Natural killer cell (primary cell): ENCODE measurements around the gene COL6A2. TPM values are rescaled to one million over a fixed set of nuclear protein-coding genes. Genes with fewer than 3 reads are reported as not detected.

ENCODE experiments used
- ATAC-seq, 3 donors: fragments of 150-1000 bp in 2 of 3; fragments of 200-7000 bp in 1 of 3; cut with Tn5 transposase; 1 replicate in 1 of 3; 2 replicates in 2 of 3; pipeline ENCODE4 v1.10.0; 2021; ENCODE audit warnings: mild to moderate bottlenecking in 2 of 3, moderate library complexity in 2 of 3
- DNase-seq, 2 donors: peaks; one replicate each; pipeline versions ENCODE4 v3.0.0 to v3.0.0-alpha.2; 2013 to 2021; ENCODE audit warnings: mixed read lengths in 1 of 2
- H3K27ac ChIP-seq: one replicate; pipeline ENCODE4 v1.5.1; 2013; ENCODE audit warnings: mild to moderate bottlenecking, low read length
- H3K27me3 ChIP-seq: one replicate; pipeline ENCODE4 v1.6.1; 2013; ENCODE audit warnings: low read length; ENCODE audit not compliant: control insufficient read depth, insufficient read depth
- H3K36me3 ChIP-seq: one replicate; pipeline ENCODE4 v1.6.1; 2013; ENCODE audit warnings: low read length; ENCODE audit not compliant: control insufficient read depth, insufficient read depth
- H3K4me1 ChIP-seq: one replicate; pipeline ENCODE4 v1.6.1; 2013; ENCODE audit warnings: low read length; ENCODE audit not compliant: control insufficient read depth, insufficient read depth
- H3K4me3 ChIP-seq: one replicate; pipeline ENCODE4 v1.5.1; 2013; ENCODE audit warnings: low read length
- H3K9me3 ChIP-seq: one replicate; pipeline ENCODE4 v1.6.1; 2013; ENCODE audit warnings: low read length; ENCODE audit not compliant: control insufficient read depth, insufficient read depth
- H3K27ac Mint-ChIP-seq, 2 donors: one replicate each; pipeline ENCODE4 v1.8.0; 2022; ENCODE audit warnings: mild to moderate bottlenecking in 2 of 2, mixed read lengths in 2 of 2, moderate library complexity in 1 of 2
- H3K27me3 Mint-ChIP-seq, 2 donors: one replicate each; pipeline ENCODE4 v1.8.0; 2022; ENCODE audit warnings: low read depth in 2 of 2, mixed read lengths in 2 of 2
- H3K36me3 Mint-ChIP-seq: one replicate; pipeline ENCODE4 v1.8.0; 2022; ENCODE audit warnings: mixed read lengths
- H3K4me1 Mint-ChIP-seq, 2 donors: one replicate each; pipeline ENCODE4 v1.8.0; 2022; ENCODE audit warnings: mixed read lengths in 2 of 2
- H3K4me3 Mint-ChIP-seq: one replicate; pipeline ENCODE4 v1.8.0; 2022; ENCODE audit warnings: mild to moderate bottlenecking, moderate library complexity, mixed read lengths
- H3K9me3 Mint-ChIP-seq, 2 donors: one replicate each; pipeline ENCODE4 v1.8.0; 2022; ENCODE audit warnings: mixed read lengths in 2 of 2
- WGBS: methylation state at CpG from one replicate; pipeline ENCODE4 v1.1.7; 2013; ENCODE audit warnings: missing lambda C conversion rate; ENCODE audit not compliant: insufficient coverage; 5-methylcytosine and 5-hydroxymethylcytosine counted together
- intact Hi-C: fragments of 100-400 bp; cut with micrococcal nuclease; formaldehyde crosslinking; loops from one replicate; pipeline ENCODE4 v1.14.2; 2022
- total RNA-seq, 4 donors: library from RNA; stranded (reverse); fragments of 120-200 nt in 1 of 4; gene quantifications; one replicate each; pipeline versions ENCODE4 v1.2.3 to v1.2.4, GENCODE V29; 2013 to 2022
- TF ChIP-seq, protein P1 (sequence below): fragments of 200-600 bp; IDR thresholded peaks from one replicate; pipeline ENCODE4 v1.8.0; 2022; ENCODE audit warnings: antibody characterized with exemption

The COL6A2 gene
- total RNA-seq, 3 donors from 2014 or later (not counting 1 experiment from before 2014, with no cell fraction given) = 93.9 to 110 (median 97.2) TPM

GRCh38 chr21:46116189-46116775, 18.4 kb downstream of the COL6A2 start:
- H3K9me3 ChIP-seq = peaks cover 4% of the 10 kb centered on the region
- intact Hi-C loops = no loop called here
- 88% methylated on average over 20 of the region's 20 CpGs for WGBS
- TF ChIP-seq, protein P1, sequence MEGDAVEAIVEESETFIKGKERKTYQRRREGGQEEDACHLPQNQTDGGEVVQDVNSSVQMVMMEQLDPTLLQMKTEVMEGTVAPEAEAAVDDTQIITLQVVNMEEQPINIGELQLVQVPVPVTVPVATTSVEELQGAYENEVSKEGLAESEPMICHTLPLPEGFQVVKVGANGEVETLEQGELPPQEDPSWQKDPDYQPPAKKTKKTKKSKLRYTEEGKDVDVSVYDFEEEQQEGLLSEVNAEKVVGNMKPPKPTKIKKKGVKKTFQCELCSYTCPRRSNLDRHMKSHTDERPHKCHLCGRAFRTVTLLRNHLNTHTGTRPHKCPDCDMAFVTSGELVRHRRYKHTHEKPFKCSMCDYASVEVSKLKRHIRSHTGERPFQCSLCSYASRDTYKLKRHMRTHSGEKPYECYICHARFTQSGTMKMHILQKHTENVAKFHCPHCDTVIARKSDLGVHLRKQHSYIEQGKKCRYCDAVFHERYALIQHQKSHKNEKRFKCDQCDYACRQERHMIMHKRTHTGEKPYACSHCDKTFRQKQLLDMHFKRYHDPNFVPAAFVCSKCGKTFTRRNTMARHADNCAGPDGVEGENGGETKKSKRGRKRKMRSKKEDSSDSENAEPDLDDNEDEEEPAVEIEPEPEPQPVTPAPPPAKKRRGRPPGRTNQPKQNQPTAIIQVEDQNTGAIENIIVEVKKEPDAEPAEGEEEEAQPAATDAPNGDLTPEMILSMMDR = no peak
- no peaks in the 10 kb centered on the region for H3K4me1 ChIP-seq
- H3K36me3 Mint-ChIP-seq = no peaks in the 10 kb centered on the region
- no peaks in the 10 kb centered on the region for H3K4me1 Mint-ChIP-seq
- no peak overlapping the region for H3K27ac Mint-ChIP-seq
- H3K4me3 Mint-ChIP-seq = no peak overlapping the region
- no peaks in the 10 kb centered on the region for H3K27me3 ChIP-seq
- H3K27ac ChIP-seq = no peak overlapping the region
- H3K4me3 ChIP-seq = no peak overlapping the region
- no peak for ATAC-seq
- no peaks in the 10 kb centered on the region for H3K27me3 Mint-ChIP-seq
- no peaks in the 10 kb centered on the region for H3K9me3 Mint-ChIP-seq
- no peaks in the 10 kb centered on the region for H3K36me3 ChIP-seq
- peak in 1 of 2 donors; percentile 4 for DNase-seq

DNA sequence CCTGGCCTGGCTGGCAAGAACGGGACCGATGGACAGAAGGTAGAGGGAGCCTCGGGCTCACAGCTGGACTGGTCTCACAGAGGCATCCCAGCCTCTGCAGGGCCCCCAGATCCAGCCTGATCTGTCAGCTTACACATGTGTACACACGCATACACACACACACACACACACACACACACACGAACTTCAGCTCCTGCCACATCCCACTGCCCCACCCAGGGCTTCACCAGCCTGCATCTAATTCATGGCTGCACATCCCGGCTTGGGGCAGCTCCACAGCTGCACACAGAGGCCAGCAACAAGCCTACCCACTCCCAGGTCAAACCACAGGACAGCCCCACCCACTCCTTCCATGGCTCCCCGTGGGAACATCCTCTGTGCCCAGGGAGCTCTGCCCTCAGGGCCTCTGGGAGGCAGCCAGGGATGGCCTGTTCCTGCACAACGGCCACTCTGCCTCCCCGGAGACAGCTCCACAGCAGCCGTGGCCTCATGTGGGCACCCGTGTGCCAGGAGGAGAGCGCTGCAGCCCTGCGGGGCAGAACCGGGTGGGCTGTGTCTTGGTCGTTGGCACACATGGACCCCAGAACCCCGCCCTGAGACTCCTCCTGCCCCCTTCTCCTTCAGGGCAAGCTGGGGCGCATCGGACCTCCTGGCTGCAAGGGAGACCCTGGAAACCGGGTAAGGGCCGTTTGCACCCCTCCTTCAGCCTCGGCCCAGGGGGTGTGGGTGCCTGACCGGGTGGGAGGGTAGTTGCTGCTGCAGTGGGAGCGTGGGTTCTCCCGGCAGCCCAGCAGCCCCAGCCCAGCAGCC, 19.1 kb downstream of the COL6A2 start:
- ATAC-seq (no peak), DNase-seq (peak in 1 of 2 donors; percentile 8)
- H3K27me3 Mint-ChIP-seq = no peaks in the 10 kb centered on the region
- Histone ChIP-seq H3K4me3 (no peak overlapping the region), H3K36me3 (no peaks in the 10 kb centered on the region), H3K27me3 (no peaks in the 10 kb centered on the region), H3K9me3 (peaks cover 4% of the 10 kb centered on the region), H3K27ac (no peak overlapping the region), H3K4me1 (no peaks in the 10 kb centered on the region)
- H3K27ac Mint-ChIP-seq = no peak overlapping the region
- TF ChIP-seq, protein P1 = no peak
- 88% methylated on average over 24 of the region's 24 CpGs for WGBS
- H3K36me3 Mint-ChIP-seq = no peaks in the 10 kb centered on the region
- no peak overlapping the region for H3K4me3 Mint-ChIP-seq
- no peaks in the 10 kb centered on the region for H3K4me1 Mint-ChIP-seq
- H3K9me3 Mint-ChIP-seq = no peaks in the 10 kb centered on the region
- intact Hi-C loops = no loop called here

GRCh38 chr21:46117586-46118315, 19.8 kb downstream of the COL6A2 start:
- no peaks in the 10 kb centered on the region for H3K36me3 ChIP-seq
- H3K9me3 ChIP-seq = peaks cover 4% of the 10 kb centered on the region
- peak in 1 of 2 donors; percentile 14 for DNase-seq
- Mint-ChIP-seq H3K9me3 (no peaks in the 10 kb centered on the region), H3K27ac (no peak overlapping the region), H3K4me3 (no peak overlapping the region), H3K36me3 (no peaks in the 10 kb centered on the region), H3K27me3 (no peaks in the 10 kb centered on the region), H3K4me1 (no peaks in the 10 kb centered on the region)
- no peaks in the 10 kb centered on the region for H3K27me3 ChIP-seq
- WGBS = 82% methylated on average over 28 of the region's 29 CpGs
- H3K4me1 ChIP-seq = no peaks in the 10 kb centered on the region
- ATAC-seq = no peak
- TF ChIP-seq, protein P1 = no peak
- H3K4me3 ChIP-seq = no peak overlapping the region
- intact Hi-C loops = no loop called here
- no peak overlapping the region for H3K27ac ChIP-seq
